ENCODE data around the gene IZUMO4. TPM values are rescaled to one million over a fixed set of nuclear protein-coding genes. Genes with fewer than 3 reads are reported as not detected.

IZUMO4 gene
- total RNA-seq, 6 experiments from 2014 or later, result 0.68 to 1.9 (median 1.5) TPM

GRCh38 chr19:2060884-2061494 is 35.7 kb upstream of the IZUMO4 start:
- Mint-ChIP-seq H3K4me3 (peak overlapping the region; percentile 88), H3K9me3 (no peaks in the 10 kb centered on the region), H3K4me1 (ENCODE audit: low read depth) (peaks cover 43% of the 10 kb centered on the region), H3K27ac (peak overlapping the region; percentile 99), H3K27me3 (ENCODE audit: insufficient read depth) (peaks cover 1% of the 10 kb centered on the region), H3K36me3 (ENCODE audit: low read depth) (no peaks in the 10 kb centered on the region)
- TF ChIP-seq CTCF (IDR thresholded peaks at IDR 0.05), result no peak
- DNase-seq, result peak; percentile 65

- H3K27ac Mint-ChIP-seq, result peak overlapping the region; percentile 92
- H3K9me3 Mint-ChIP-seq, result no peaks in the 10 kb centered on the region
- no peak; the same call in 1 of the 2 replicates for TF ChIP-seq CTCF (IDR thresholded peaks at IDR 0.05)
- H3K4me3 Mint-ChIP-seq, result peak overlapping the region; percentile 91
- peaks cover 1% of the 10 kb centered on the region for H3K27me3 Mint-ChIP-seq (ENCODE audit: insufficient read depth)
- H3K4me1 Mint-ChIP-seq (ENCODE audit: low read depth), result peaks cover 39% of the 10 kb centered on the region
- no peaks in the 10 kb centered on the region for H3K36me3 Mint-ChIP-seq (ENCODE audit: low read depth)
- DNase-seq, result peak; percentile 98
Measured at GRCh38 chr19:2061495-2062388, 35.0 kb upstream of the IZUMO4 start.

DNA sequence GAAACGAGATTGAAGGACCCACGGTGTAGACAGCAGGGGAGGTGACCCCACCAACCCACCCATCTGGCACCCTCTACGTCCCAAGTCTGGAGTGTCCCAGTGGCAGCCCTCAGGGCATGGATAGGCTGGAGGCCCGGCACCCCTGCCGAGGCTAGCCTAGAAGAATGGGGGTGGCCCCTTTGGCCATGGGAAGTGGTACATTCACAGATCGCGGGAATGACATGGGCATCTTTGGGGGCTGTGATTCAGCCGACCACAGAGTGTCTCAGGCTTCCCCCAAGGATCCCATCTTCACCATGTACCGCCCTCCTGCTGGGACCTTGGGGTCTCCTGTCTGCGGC is 34.4 kb upstream of the IZUMO4 start:
- no peak for DNase-seq
- Mint-ChIP-seq H3K9me3 (no peaks in the 10 kb centered on the region), H3K4me3 (peak overlapping the region; percentile 91), H3K27ac (peak overlapping the region; percentile 92), H3K36me3 (ENCODE audit: low read depth) (no peaks in the 10 kb centered on the region), H3K4me1 (ENCODE audit: low read depth) (peaks cover 39% of the 10 kb centered on the region), H3K27me3 (ENCODE audit: insufficient read depth) (peaks cover 1% of the 10 kb centered on the region)
- TF ChIP-seq CTCF (IDR thresholded peaks at IDR 0.05), result no peak

DNA sequence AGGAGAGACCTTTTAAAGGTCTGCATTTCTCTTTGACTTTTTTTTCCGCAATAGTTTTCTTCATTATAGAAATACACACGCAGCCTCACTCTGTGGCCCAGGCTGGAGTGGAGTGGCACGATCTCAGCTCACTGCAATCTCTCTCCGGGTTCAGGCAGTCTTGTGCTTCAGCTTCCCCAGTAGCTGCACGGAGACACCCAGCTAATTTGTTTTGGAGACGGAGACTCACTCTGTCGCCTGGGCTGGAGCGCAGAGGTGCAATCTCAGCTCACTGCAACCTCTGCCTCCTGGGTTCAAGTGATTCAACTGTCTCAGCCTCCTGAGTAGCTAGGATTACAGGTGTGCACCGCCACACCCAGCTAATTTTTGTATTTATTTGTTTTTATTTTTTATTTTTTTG is 33.9 kb upstream of the IZUMO4 start:
- Mint-ChIP-seq H3K27ac (peak overlapping the region; percentile 92), H3K4me3 (peak overlapping the region; percentile 91), H3K4me1 (ENCODE audit: low read depth) (peaks cover 39% of the 10 kb centered on the region), H3K36me3 (ENCODE audit: low read depth) (no peaks in the 10 kb centered on the region), H3K9me3 (no peaks in the 10 kb centered on the region), H3K27me3 (ENCODE audit: insufficient read depth) (peaks cover 1% of the 10 kb centered on the region)
- no peak for TF ChIP-seq CTCF (IDR thresholded peaks at IDR 0.05)
- DNase-seq, result no peak

- no peak overlapping the region for H3K4me3 Mint-ChIP-seq
Measured at GRCh38 chr19:2063824-2064223, 32.9 kb upstream of the IZUMO4 start.

More at GRCh38 chr19:2063824-2064223, 32.9 kb upstream of the IZUMO4 start:
- Mint-ChIP-seq H3K4me1 (ENCODE audit: low read depth) (peaks cover 39% of the 10 kb centered on the region), H3K27ac (no peak overlapping the region), H3K9me3 (no peaks in the 10 kb centered on the region), H3K36me3 (ENCODE audit: low read depth) (no peaks in the 10 kb centered on the region), H3K27me3 (ENCODE audit: insufficient read depth) (peaks cover 1% of the 10 kb centered on the region)
- no peak for TF ChIP-seq CTCF (IDR thresholded peaks at IDR 0.05)
- no peak for DNase-seq
